CD4-positive, alpha-beta T cell (primary cell): ENCODE results near the gene MPPED1. TPM values are rescaled to one million over a fixed set of nuclear protein-coding genes. Genes with fewer than 3 reads are reported as not detected.

Experiments
- ATAC-seq: fragments of 200-7000 bp; cut with Tn5 transposase; one replicate; pipeline ENCODE4 v1.10.0; 2022; ENCODE audit warnings: mild to moderate bottlenecking; ENCODE audit not compliant: poor library complexity
- CTCF ChIA-PET: fragments of 350-600 bp; sonication (Branson Sonifier 250); formaldehyde crosslinking; loops from one replicate; lab custom pipeline; 2021; ENCODE audit warnings: antibody characterized with exemption, inconsistent platforms; lab: Charles Lee
- POLR2A ChIA-PET: fragments of 350-600 bp; sonication (Branson Sonifier 250); formaldehyde crosslinking; loops from one replicate; lab custom pipeline; 2021; ENCODE audit warnings: antibody characterized with exemption, inconsistent platforms; lab: Charles Lee
- DNase-seq, 14 experiments: peaks; one replicate each; pipeline ENCODE4 v3.0.0-alpha.2; 2013 to 2020; ENCODE audit warnings: mixed read lengths in 2 of 14
- H3K27ac ChIP-seq, 2 donors: one replicate each; pipeline versions ENCODE4 v1.5.1 to v1.7.0; 2013; ENCODE audit warnings: low read length in 2 of 2, low read depth in 1 of 2, mild to moderate bottlenecking in 1 of 2
- H3K27me3 ChIP-seq, 2 experiments: 1 replicate in 1 of 2; 2 replicates in 1 of 2; pipeline versions ENCODE4 v1.6.1 to v1.7.0; 2013; ENCODE audit warnings: low read length in 2 of 2, control low read depth in 1 of 2, mild to moderate bottlenecking in 1 of 2, moderate library complexity in 1 of 2; ENCODE audit not compliant: insufficient read depth in 2 of 2, control insufficient read depth in 1 of 2
- H3K36me3 ChIP-seq: one replicate; pipeline ENCODE4 v1.6.1; 2013; ENCODE audit warnings: low read length, control low read depth; ENCODE audit not compliant: insufficient read depth
- H3K4me1 ChIP-seq: one replicate; pipeline ENCODE4 v1.6.1; 2013; ENCODE audit warnings: low read length, control low read depth; ENCODE audit not compliant: insufficient read depth
- H3K4me3 ChIP-seq: one replicate; pipeline ENCODE4 v1.5.1; 2013; ENCODE audit warnings: mild to moderate bottlenecking, low read length, moderate library complexity
- H3K9me3 ChIP-seq, 2 experiments: 1 replicate in 1 of 2; 2 replicates in 1 of 2; pipeline versions ENCODE4 v1.6.1 to v1.7.0; 2013; ENCODE audit warnings: low read length in 2 of 2, mild to moderate bottlenecking in 2 of 2, control low read depth in 1 of 2, moderate library complexity in 1 of 2; ENCODE audit not compliant: control insufficient read depth in 1 of 2, insufficient read depth in 1 of 2
- H3K27ac Mint-ChIP-seq: one replicate; pipeline ENCODE4 v1.8.0; 2020; ENCODE audit warnings: mixed read lengths
- H3K27me3 Mint-ChIP-seq: one replicate; pipeline ENCODE4 v1.8.0; 2021; ENCODE audit warnings: mixed read lengths
- H3K36me3 Mint-ChIP-seq: one replicate; pipeline ENCODE4 v1.8.0; 2021; ENCODE audit warnings: low read depth, mixed read lengths
- H3K4me1 Mint-ChIP-seq: one replicate; pipeline ENCODE4 v1.8.0; 2021; ENCODE audit warnings: low read depth, mixed read lengths
- H3K4me3 Mint-ChIP-seq: one replicate; pipeline ENCODE4 v1.8.0; 2020; ENCODE audit warnings: mild to moderate bottlenecking, mixed read lengths
- H3K9me3 Mint-ChIP-seq: one replicate; pipeline ENCODE4 v1.8.0; 2020; ENCODE audit warnings: mixed read lengths
- CTCF ChIP-seq: fragments of 200-600 bp; IDR thresholded peaks from one replicate; pipeline ENCODE4 v1.8.0; 2022; ENCODE audit warnings: antibody characterized with exemption, mild to moderate bottlenecking
- intact Hi-C, 2 experiments: fragments of 100-400 bp; cut with DNase I in 1 of 2; cut with micrococcal nuclease in 1 of 2; formaldehyde crosslinking; loops; one replicate each; pipeline versions ENCODE4 v1.15.1 to v1.9.0; 2023 to 2025; cut with DNase I, micrococcal nuclease
- total RNA-seq, 174 experiments: library from RNA in 2 of 174; stranded (reverse) in 2 of 174; gene quantifications; one replicate each; pipeline ENCODE4 v1.2.3 and lab custom pipeline; 2021 to 2026

Gene MPPED1
- total RNA-seq, 2 experiments from 2014 or later, result not detected

GRCh38 chr22:43526946-43527345, 115.1 kb downstream of the MPPED1 start:
- H3K27ac Mint-ChIP-seq, result no peak overlapping the region
- no peaks in the 10 kb centered on the region for H3K9me3 Mint-ChIP-seq
- peaks cover 2 to 7% of the 10 kb centered on the region in 2 experiments for H3K27me3 ChIP-seq
- intact Hi-C loops, result no loop called here
- H3K27ac ChIP-seq, result no peak overlapping the region
- H3K27me3 Mint-ChIP-seq, result peaks cover 3% of the 10 kb centered on the region
- no peaks in the 10 kb centered on the region for H3K36me3 ChIP-seq
- no peaks in the 10 kb centered on the region for H3K4me1 Mint-ChIP-seq
- H3K4me1 ChIP-seq, result no peaks in the 10 kb centered on the region
- TF ChIP-seq CTCF, result no peak
- H3K4me3 ChIP-seq, result no peak overlapping the region
- DNase-seq (no peak), ATAC-seq (no peak)
- H3K9me3 ChIP-seq, result peaks cover 0 to 5% of the 10 kb centered on the region in 2 experiments
- POLR2A ChIA-PET, result no interaction called here
- no peak overlapping the region for H3K4me3 Mint-ChIP-seq
- CTCF ChIA-PET, result no interaction called here
- no peaks in the 10 kb centered on the region for H3K36me3 Mint-ChIP-seq

GRCh38 chr22:43528601-43529360, 117.0 kb downstream of the MPPED1 start:
- Mint-ChIP-seq H3K4me3 (no peak overlapping the region), H3K36me3 (no peaks in the 10 kb centered on the region), H3K4me1 (no peaks in the 10 kb centered on the region), H3K27me3 (peaks cover 3% of the 10 kb centered on the region), H3K27ac (no peak overlapping the region), H3K9me3 (no peaks in the 10 kb centered on the region)
- Histone ChIP-seq H3K4me1 (no peaks in the 10 kb centered on the region), H3K27ac (no peak overlapping the region), H3K4me3 (no peak overlapping the region), H3K9me3 (peaks cover 0 to 10% of the 10 kb centered on the region in 2 experiments), H3K36me3 (no peaks in the 10 kb centered on the region), H3K27me3 (peaks cover 2 to 7% of the 10 kb centered on the region in 2 experiments)
- POLR2A ChIA-PET, result no interaction called here
- ATAC-seq (no peak), DNase-seq (no peak)
- intact Hi-C loops, result no loop called here
- TF ChIP-seq CTCF, result no peak
- CTCF ChIA-PET, result no interaction called here

GRCh38 chr22:43529461-43529860, 117.6 kb downstream of the MPPED1 start:
- no peaks in the 10 kb centered on the region for H3K36me3 ChIP-seq
- CTCF ChIA-PET, result no interaction called here
- Mint-ChIP-seq H3K4me3 (no peak overlapping the region), H3K4me1 (no peaks in the 10 kb centered on the region), H3K9me3 (no peaks in the 10 kb centered on the region), H3K27ac (no peak overlapping the region), H3K27me3 (peaks cover 3% of the 10 kb centered on the region), H3K36me3 (no peaks in the 10 kb centered on the region)
- POLR2A ChIA-PET, result no interaction called here
- intact Hi-C loops, result no loop called here
- no peak overlapping the region for H3K4me3 ChIP-seq
- no peak for ATAC-seq
- H3K4me1 ChIP-seq, result no peaks in the 10 kb centered on the region
- no peak overlapping the region for H3K27ac ChIP-seq
- peaks cover 2 to 7% of the 10 kb centered on the region in 2 experiments for H3K27me3 ChIP-seq
- TF ChIP-seq CTCF, result no peak
- H3K9me3 ChIP-seq, result peaks cover 0 to 10% of the 10 kb centered on the region in 2 experiments
- no peak for DNase-seq
